GM20431 (cell line): ENCODE results near the gene CSNK1E.

Experiments used
- in situ Hi-C: fragments of 300-500 bp; cut with MseI, MboI; formaldehyde crosslinking; loops from one replicate; pipeline ENCODE4 v1.15.0; 2020; ENCODE audit warnings: low sequenced_read_pairs; ENCODE audit not compliant: unreplicated experiment

The CSNK1E gene

GRCh38 chr22:38336699-38337098 is 19.5 kb upstream of the CSNK1E start:
- in situ Hi-C loops: no loop called here

DNA sequence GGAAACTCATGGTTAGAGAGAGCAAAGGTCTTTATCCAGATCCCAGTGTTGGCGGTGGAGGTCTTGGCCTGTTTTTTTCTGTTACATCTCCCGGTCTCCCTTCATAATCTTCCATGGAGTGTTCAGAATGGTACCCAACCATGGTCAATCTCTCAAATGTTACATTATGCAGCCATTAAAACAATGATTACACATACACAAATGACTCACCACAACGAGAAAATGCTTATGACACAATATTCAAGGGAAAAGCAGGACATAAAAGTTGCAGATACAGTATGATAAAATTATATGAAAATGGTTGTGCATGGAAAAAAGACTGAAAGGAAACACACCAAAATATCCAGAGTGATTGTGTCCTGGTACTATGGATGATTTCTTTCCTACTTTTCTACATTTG is 17.8 kb upstream of the CSNK1E start:
- in situ Hi-C loops: no loop called here

GRCh38 chr22:38327805-38328204 is 10.6 kb upstream of the CSNK1E start:
- in situ Hi-C loops: no loop called here

- in situ Hi-C loops: no loop called here
Measured at GRCh38 chr22:38327396-38327795, 10.2 kb upstream of the CSNK1E start.

GRCh38 chr22:38325587-38325986 is 8.4 kb upstream of the CSNK1E start:
- in situ Hi-C loops: no loop called here

DNA sequence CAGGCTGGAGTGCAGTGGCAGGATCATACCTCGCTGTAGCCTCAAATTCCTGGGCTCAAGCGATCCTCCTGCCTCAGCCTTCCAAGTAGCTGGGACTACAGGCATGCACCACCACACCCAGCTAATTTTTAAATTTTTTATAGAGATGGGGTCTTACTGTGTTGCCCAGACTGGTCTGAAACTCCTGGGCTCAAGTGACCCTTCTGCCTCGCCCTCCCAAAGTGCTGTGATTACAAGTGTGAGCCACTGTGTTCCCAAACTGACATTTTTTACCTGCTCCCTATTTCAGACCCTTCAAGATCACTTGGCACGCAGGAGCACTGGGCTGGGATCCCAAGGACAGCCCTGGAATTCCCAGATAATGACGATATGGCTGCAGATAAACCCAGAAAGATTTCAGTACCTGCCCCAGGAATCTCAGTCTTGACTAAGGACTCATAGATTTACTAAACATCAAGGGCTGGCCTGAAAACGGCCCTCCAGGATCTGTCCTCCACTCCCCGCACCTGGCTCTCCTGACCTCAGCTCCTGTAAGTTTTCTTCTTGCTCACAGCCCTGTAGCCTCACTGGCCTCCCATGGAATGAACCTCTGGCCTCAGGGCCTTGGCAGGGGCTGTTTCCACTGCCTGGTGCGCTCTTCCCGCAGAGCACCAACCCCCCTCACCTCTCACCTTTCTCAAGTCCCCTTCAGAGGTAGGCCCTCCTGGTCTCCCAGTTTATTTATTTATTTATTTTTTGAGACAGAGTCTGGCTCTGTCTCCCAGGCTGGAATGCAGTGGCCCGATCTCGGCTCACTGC is 3.6 kb upstream of the CSNK1E start:
- in situ Hi-C loops: no loop called here

DNA sequence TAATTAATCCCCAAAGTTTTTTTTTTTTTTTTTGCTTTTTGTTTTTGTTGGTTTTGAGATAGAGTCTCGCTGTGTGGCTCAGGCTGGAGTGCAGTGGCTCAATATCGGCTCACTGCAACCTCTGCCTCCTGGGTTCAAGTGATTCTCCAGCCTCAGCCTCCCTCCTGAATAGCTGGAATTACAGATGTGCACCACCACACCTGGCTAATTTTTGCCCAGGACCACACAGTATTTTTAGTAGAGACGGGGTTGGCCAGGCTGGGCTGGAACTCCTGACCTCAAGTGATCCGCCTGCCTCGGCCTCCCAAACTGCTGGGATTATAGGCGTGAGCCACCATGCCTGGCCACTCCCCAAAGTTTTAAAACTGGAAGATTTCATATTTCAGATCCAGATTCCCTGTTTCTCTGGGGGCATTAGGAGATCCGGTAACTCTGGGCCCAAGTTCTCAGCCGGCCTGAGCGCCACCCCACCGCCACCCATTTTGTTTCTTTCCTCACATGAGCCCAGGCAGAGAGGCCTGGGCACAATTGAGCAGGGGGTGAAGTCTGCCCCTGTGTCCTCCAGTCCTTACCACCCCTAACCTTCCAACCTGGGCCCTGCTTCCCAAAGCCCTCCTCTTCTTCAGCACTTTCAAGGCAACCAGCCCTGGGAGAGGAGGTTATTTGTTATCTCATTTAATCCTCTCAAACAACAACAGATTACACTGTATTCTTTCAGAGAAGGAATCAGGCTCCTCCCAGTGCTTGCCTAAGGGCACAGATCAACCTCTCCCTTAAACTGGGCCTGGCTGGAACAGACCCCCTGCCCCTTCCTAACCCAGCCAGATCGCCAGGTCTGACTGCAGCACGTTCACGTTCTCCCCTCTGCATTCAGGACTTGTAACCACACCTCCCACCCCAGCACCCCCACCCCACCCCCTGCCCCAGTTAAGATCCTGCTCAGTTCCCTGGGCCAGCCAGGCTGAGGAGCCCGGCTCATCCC is 1.9 kb upstream of the CSNK1E start:
- in situ Hi-C loops: no loop called here

DNA sequence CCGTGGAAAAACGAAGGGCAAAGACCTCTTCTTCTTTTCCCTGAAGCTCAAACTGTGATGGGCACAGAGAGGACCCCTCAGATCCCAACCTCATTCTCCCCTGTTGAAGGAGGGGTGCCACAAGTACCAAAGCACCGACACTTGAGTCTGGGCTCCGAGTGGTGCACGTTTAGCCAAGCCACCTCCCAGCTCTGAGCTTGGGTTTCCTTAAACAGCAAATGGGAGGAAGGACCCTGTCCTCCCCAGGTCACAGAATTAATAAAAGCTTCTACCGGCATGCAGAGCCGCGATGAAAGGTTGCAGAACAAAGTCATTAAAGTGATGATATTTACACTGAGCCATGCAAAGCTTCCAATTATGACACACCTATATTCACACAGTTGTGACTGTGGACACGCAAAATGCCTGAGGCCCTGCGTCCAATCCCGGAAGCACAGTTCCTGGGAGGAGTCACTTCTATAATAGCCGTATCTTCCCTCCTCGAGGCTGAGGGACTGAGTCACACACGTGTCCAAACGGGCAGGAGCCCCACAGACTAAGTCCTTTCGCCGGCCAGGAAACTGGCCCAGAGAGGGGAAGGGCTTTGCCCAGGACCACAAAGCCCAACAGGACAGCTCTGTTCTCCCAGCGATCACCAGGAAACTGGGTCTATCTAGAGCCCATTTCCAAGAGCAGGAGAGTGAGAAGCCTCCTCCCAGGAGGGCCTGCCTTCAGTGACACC is 922 bp upstream of the CSNK1E start:
- in situ Hi-C loops: no loop called here

DNA sequence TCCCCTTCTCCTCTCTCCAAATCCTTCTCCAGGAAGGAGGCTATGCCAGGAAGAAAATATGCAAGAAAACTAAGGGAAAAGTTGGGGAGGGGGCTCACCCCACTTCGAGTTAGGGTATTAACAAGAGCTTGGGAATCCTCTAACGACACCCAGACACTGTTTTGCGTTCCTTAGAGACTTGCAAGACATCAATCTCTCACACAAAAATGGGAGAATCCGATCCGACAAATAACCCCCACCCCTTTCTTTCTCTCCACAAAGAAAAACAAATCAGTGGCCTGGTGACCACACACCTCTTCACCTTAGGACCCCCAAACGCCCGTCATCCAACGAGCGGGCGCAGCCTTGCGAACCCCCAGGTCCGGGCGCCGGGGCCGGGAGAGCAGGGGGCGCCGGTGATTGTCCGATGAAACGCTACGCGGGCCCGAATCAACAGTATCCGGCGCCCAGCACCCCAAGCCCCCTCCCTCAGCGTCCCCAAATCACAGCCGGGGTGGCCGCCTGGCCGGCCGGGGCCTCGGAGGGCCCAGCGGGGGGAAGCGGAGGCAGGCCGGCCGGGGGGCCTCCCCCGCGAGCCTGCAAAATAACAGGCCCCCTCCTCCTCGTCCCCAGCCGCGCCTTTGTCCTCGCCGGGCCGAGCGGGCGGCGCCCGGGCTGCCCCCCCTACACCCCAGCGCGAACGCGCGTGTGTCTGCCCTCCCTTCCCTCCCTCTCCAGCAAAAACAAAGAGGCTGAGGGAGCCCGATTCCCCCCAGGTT is 690 bp downstream of the CSNK1E start:
- in situ Hi-C loops: no loop called here

DNA sequence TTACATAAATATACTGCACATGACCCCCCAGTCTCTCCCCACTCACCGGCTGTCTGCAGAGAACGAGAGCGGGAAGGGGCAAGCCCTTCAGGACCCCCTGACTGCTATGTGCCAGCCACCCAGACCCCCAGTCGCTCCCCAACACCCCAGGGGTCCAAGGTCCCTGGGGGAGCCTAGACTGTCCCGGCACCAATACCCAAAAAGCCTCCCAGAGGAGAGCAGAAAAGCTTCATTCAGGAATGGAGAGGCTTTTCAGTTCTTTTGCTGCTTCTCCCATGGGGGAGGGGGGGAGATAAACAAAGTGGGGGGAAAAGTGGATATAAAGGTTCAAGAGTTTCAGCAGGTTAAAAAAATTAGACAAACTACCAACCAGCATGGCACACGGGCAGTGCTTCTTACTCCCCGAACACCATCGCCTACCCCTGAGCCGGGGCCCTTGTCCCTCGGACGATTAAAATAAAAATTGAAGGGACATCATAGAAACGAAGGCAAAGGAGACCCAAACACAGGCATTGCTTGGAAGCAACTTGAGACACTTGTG is 1.3 kb downstream of the CSNK1E start:
- in situ Hi-C loops: no loop called here

DNA sequence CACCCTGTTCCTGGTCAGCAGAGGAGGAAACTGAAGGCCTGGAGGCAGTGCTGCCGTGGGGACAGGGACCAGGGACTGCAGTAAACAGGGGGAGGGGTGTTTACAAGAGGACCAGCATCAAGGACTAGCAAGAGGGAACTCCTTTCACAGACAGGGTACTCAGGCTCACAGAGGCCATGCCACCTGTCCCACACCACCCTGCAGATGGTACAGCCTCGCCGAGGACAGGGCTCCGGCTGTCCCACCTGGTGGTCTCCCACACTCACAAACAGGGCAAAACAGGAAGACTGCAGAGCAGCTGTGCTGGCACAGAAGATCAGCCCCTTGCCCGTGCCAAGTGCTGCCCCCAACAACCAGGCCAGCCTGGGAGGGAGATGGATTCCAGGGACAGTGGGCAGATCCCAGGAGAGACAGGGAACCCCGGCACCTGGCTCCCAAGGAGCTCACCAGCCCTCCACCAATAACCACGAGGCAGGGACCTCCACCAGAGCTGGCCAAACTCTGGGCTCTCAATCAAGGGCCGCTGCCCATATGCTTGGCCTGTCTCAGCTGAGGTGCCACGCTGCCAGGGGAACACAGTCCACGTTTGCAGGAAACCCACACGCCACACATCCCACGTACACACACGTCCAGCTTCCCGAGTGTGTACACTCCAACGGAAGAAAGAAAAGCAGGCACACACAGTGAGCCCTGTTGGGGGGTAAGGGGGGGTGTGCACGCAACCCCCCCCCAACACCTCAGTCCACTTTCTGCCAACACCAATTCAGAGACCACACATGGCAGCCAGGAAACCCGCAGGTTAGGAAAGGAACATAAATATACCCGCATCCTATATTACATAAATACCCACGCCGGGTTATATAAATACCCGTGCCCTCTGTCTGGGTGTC is 2.1 kb downstream of the CSNK1E start:
- in situ Hi-C loops: no loop called here

GRCh38 chr22:38314051-38314932 is 2.9 kb downstream of the CSNK1E start:
- in situ Hi-C loops: no loop called here

- in situ Hi-C loops: no loop called here
Measured at GRCh38 chr22:38313384-38313955, 3.8 kb downstream of the CSNK1E start.

GRCh38 chr22:38312261-38312800 is 4.9 kb downstream of the CSNK1E start:
- in situ Hi-C loops: no loop called here

DNA sequence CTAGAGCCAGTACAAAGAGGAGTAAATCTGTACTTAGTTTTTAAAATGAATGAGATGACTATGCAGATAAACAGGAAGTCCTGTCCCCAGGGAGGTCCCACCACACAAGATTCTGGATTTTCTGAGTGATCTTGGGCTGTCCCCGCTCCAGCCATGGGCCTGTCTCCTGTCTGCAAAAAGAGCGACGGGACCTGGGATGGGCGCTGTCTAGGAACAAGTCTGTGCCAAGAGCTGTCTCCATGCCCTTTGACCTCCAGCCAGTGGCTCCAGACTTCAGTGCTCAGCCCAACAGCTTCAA is 6.0 kb downstream of the CSNK1E start:
- in situ Hi-C loops: no loop called here

DNA sequence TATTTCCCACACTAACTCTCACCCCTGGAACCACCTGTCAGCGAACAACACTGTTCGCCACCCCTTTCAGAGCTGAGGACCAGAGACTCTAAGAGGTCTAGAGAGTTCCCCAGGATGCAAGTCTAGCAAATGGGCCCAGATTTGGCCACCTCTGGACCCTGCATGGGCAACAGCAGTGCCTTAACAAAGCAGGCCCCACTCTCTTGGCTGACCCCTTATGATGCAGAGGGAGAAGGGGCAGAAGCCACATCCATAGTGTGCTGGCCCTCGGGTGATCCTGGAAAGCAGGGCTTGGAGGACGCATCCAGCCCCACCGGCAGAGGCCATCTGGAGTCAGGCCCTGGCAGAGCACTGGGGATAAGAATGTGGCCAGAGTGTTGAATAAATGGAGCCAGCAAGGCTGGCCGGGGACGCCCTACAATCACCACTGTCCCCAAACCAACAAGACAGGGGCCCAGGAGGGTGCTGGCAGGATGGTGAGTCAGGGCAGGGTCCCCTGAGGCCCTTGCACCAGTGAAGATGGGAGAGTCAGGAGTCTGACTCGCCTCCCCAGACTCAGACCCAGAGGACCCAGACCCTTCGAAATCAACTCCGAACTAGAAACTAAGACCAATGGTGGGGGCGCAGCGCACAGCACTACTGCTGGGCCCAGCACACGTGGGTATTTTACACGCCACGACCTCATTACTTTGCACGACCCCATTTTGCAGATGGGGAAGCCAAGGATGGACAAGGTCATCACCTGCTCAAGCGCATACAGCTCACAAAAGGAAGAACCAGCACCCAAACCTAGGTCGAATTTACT is 6.5 kb downstream of the CSNK1E start:
- in situ Hi-C loops: no loop called here
